H1 (cell line): ENCODE data around the gene SRXN1. TPM values are rescaled to one million over a fixed set of nuclear protein-coding genes. Genes with fewer than 3 reads are reported as not detected.

Experiments
- CTCF ChIA-PET: fragments of 300-600 bp; sonication (Branson Sonifier 250); formaldehyde crosslinking; loops from one replicate; lab custom pipeline; 2021; ENCODE audit not compliant: partially characterized antibody; lab: Charles Lee
- POLR2A ChIA-PET: fragments of 300-600 bp; sonication (Branson Sonifier 250); formaldehyde crosslinking; loops from one replicate; lab custom pipeline; 2021; ENCODE audit warnings: inconsistent platforms; ENCODE audit not compliant: partially characterized antibody; lab: Charles Lee
- DNase-seq, 2 experiments: peaks; one replicate each; pipeline versions ENCODE4 v3.0.0 to v3.0.0-alpha.2; 2010 to 2022; ENCODE audit warnings: low spot score in 2 of 2, low read depth in 1 of 2, mixed read lengths in 1 of 2
- FAIRE-seq: peaks from 2 replicates; lab custom pipeline; 2011; peaks lifted over from hg19 to GRCh38; lab: Jason Lieb, UNC
- H2AFZ ChIP-seq: 2 replicates; pipeline ENCODE4 v1.8.1; 2012; ENCODE audit warnings: low read length, inconsistent platforms
- H2AK5ac ChIP-seq: 2 replicates; pipeline ENCODE4 v1.6.1; 2013; ENCODE audit warnings: low read depth, low read length
- H2BK120ac ChIP-seq: replicated peaks from 2 replicates; pipeline ENCODE3; 2013; ENCODE audit warnings: low read depth, low read length, inconsistent platforms
- H2BK12ac ChIP-seq: 2 replicates; pipeline ENCODE4 v1.6.1; 2013; ENCODE audit warnings: low read depth, low read length
- H2BK15ac ChIP-seq: 2 replicates; pipeline ENCODE4 v1.6.1; 2013; ENCODE audit warnings: low read length
- H2BK20ac ChIP-seq: 2 replicates; pipeline ENCODE4 v1.6.1; 2013; ENCODE audit warnings: low read length
- H2BK5ac ChIP-seq: 2 replicates; pipeline ENCODE4 v1.6.1; 2013; ENCODE audit warnings: low read depth, low read length
- H3K14ac ChIP-seq: 2 replicates; pipeline ENCODE4 v1.6.1; 2013; ENCODE audit warnings: inconsistent platforms; ENCODE audit not compliant: insufficient read length
- H3K18ac ChIP-seq: 2 replicates; pipeline ENCODE4 v1.6.1; 2013; ENCODE audit warnings: low read length; ENCODE audit errors: extremely low read depth
- H3K23ac ChIP-seq: 2 replicates; pipeline ENCODE4 v1.6.1; 2013; ENCODE audit warnings: inconsistent platforms; ENCODE audit not compliant: insufficient read length
- H3K23me2 ChIP-seq: 2 replicates; pipeline ENCODE4 v1.6.1; 2013; ENCODE audit warnings: low read depth, low read length
- H3K27ac ChIP-seq: 2 replicates; pipeline ENCODE4 v1.6.1; 2011; ENCODE audit warnings: low read depth, low read length, inconsistent platforms
- H3K27me3 ChIP-seq, 4 experiments: replicated peaks in 1 of 4; 1 replicate in 1 of 4; 2 replicates in 3 of 4; pipeline versions ENCODE4 v1.6.1 to v1.8.1; 2011 to 2013; ENCODE audit warnings: low read length in 3 of 4, mild to moderate bottlenecking in 3 of 4, inconsistent platforms in 2 of 4, mixed read lengths in 2 of 4, moderate library complexity in 1 of 4; ENCODE audit not compliant: control insufficient read depth in 3 of 4, insufficient read depth in 3 of 4; ENCODE audit errors: extremely low read depth in 1 of 4
- H3K36me3 ChIP-seq, 4 experiments: 2 replicates each; pipeline versions ENCODE4 v1.6.1 to v1.8.1; 2011 to 2013; ENCODE audit warnings: mild to moderate bottlenecking in 4 of 4, low read length in 3 of 4, moderate library complexity in 2 of 4, control low read depth in 1 of 4, inconsistent platforms in 1 of 4; ENCODE audit not compliant: insufficient read depth in 4 of 4, control insufficient read depth in 2 of 4
- H3K4ac ChIP-seq: replicated peaks from 2 replicates; pipeline ENCODE3; 2013; ENCODE audit warnings: low read length, low read depth, mixed read lengths, inconsistent platforms; ENCODE audit not compliant: insufficient read length
- H3K4me1 ChIP-seq, 4 experiments: replicated peaks in 1 of 4; 1 replicate in 1 of 4; 2 replicates in 3 of 4; pipeline versions ENCODE4 v1.6.1 to v1.8.1; 2011 to 2013; ENCODE audit warnings: low read length in 3 of 4, inconsistent platforms in 2 of 4, mixed read lengths in 1 of 4; ENCODE audit not compliant: insufficient read depth in 4 of 4, control insufficient read depth in 3 of 4
- H3K4me2 ChIP-seq, 2 experiments: 2 replicates each; pipeline versions ENCODE4 v1.6.1 to v1.8.1; 2011 to 2013; ENCODE audit warnings: low read depth in 2 of 2, low read length in 2 of 2, control low read depth in 1 of 2, inconsistent platforms in 1 of 2, mild to moderate bottlenecking in 1 of 2; ENCODE audit not compliant: insufficient read depth in 1 of 2
- H3K4me3 ChIP-seq, 4 experiments: fragments of 200-600, 300-600 bp in 1 of 4; sonication (generic), shearing (Covaris generic), sonication (Bioruptor Twin) in 1 of 4; 2 replicates each; pipeline versions ENCODE4 v1.5.1 to v1.8.1; 2011 to 2016; ENCODE audit warnings: low read length in 4 of 4, low read depth in 3 of 4, control low read depth in 2 of 4, inconsistent platforms in 2 of 4, mild to moderate bottlenecking in 2 of 4, mixed read lengths in 1 of 4, moderate library complexity in 1 of 4; ENCODE audit not compliant: insufficient read depth in 2 of 4; ENCODE audit errors: extremely low read depth in 1 of 4
- H3K56ac ChIP-seq: replicated peaks from 2 replicates; pipeline ENCODE3; 2013; ENCODE audit warnings: low read depth, mild to moderate bottlenecking, mixed read lengths, low read length, inconsistent platforms; ENCODE audit not compliant: insufficient read length
- H3K79me1 ChIP-seq: 2 replicates; pipeline ENCODE4 v1.6.1; 2013; ENCODE audit warnings: low read depth, low read length, control low read depth
- H3K79me2 ChIP-seq, 2 experiments: 2 replicates each; pipeline versions ENCODE4 v1.6.1 to v1.8.1; 2012 to 2013; ENCODE audit warnings: low read length in 2 of 2, mild to moderate bottlenecking in 2 of 2, inconsistent platforms in 1 of 2; ENCODE audit not compliant: insufficient read depth in 2 of 2, control insufficient read depth in 1 of 2
- H3K9ac ChIP-seq, 4 experiments: replicated peaks in 1 of 4; 1 replicate in 1 of 4; 2 replicates in 3 of 4; pipeline versions ENCODE4 v1.6.1 to v1.8.1; 2011 to 2013; ENCODE audit warnings: low read depth in 3 of 4, low read length in 3 of 4, control low read depth in 2 of 4, mild to moderate bottlenecking in 2 of 4, moderate library complexity in 2 of 4, inconsistent platforms in 1 of 4; ENCODE audit errors: extremely low read depth in 1 of 4
- H3K9me3 ChIP-seq, 2 experiments: 2 replicates each; pipeline versions ENCODE4 v1.6.1 to v1.8.1; 2012 to 2013; ENCODE audit warnings: mild to moderate bottlenecking in 2 of 2, moderate library complexity in 2 of 2, control low read depth in 1 of 2, inconsistent platforms in 1 of 2, low read depth in 1 of 2, low read length in 1 of 2, mixed read lengths in 1 of 2; ENCODE audit not compliant: insufficient read depth in 2 of 2
- H4K20me1 ChIP-seq, 2 experiments: replicated peaks in 1 of 2; 2 replicates each; pipeline versions ENCODE3 to v1.8.1; 2011 to 2013; ENCODE audit warnings: inconsistent platforms in 2 of 2, low read length in 2 of 2, mild to moderate bottlenecking in 1 of 2; ENCODE audit not compliant: insufficient read depth in 2 of 2, control insufficient read depth in 1 of 2
- H4K5ac ChIP-seq: 2 replicates; pipeline ENCODE4 v1.6.1; 2013; ENCODE audit warnings: low read length, low read depth, mixed read lengths, inconsistent platforms; ENCODE audit not compliant: insufficient read length
- H4K8ac ChIP-seq: 2 replicates; pipeline ENCODE4 v1.8.0; 2013; ENCODE audit warnings: mild to moderate bottlenecking, moderate library complexity, low read length, inconsistent platforms; ENCODE audit not compliant: insufficient read depth; ENCODE audit errors: extremely low read depth
- H4K91ac ChIP-seq: replicated peaks from 2 replicates; pipeline ENCODE3; 2013; ENCODE audit warnings: low read length, mixed read lengths, inconsistent platforms; ENCODE audit not compliant: insufficient read length
- CEBPB ChIP-seq: IDR thresholded peaks from 2 replicates; pipeline ENCODE4 v1.6.1; 2012; ENCODE audit warnings: low read depth, low read length
- CHD1 ChIP-seq: IDR thresholded peaks from 2 replicates; pipeline ENCODE4 v1.6.1; 2012; ENCODE audit warnings: low read depth, low read length, improper control_type of control experiment
- EP300 ChIP-seq, 2 experiments: IDR thresholded peaks; 1 replicate in 1 of 2; 2 replicates in 1 of 2; pipeline ENCODE4 v1.6.1; 2011 to 2012; ENCODE audit warnings: low read depth in 2 of 2, low read length in 2 of 2, mild to moderate bottlenecking in 2 of 2, borderline replicate concordance in 1 of 2, inconsistent platforms in 1 of 2, moderate library complexity in 1 of 2
- GTF2F1 ChIP-seq: IDR thresholded peaks from 2 replicates; pipeline ENCODE4 v1.6.1; 2012; ENCODE audit warnings: low read depth, low read length, improper control_type of control experiment, borderline replicate concordance
- KDM1A ChIP-seq: fragments of 200-600, 300-600 bp; sonication (generic); IDR thresholded peaks from 2 replicates; pipeline ENCODE4 v1.7.1; 2016; ENCODE audit warnings: mild to moderate bottlenecking, low read length, borderline replicate concordance
- MAFK ChIP-seq: IDR thresholded peaks from 2 replicates; pipeline ENCODE4 v1.6.1; 2012; ENCODE audit warnings: low read depth, mild to moderate bottlenecking, improper control_type of control experiment, low read length
- NANOG ChIP-seq: IDR thresholded peaks from 2 replicates; pipeline ENCODE4 v1.6.1; 2011; ENCODE audit warnings: low read length, low read depth, mild to moderate bottlenecking, inconsistent platforms; ENCODE audit not compliant: insufficient read depth, poor library complexity, severe bottlenecking
- PHF8 ChIP-seq: fragments of 200-600 bp; sonication (generic); conservative IDR thresholded peaks from 2 replicates; pipeline ENCODE4 v1.7.1; 2012; ENCODE audit warnings: low read depth, mild to moderate bottlenecking, inconsistent platforms, low read length, moderate library complexity
- POLR2AphosphoS5 ChIP-seq: IDR thresholded peaks from 2 replicates; pipeline ENCODE4 v1.6.1; 2011; ENCODE audit warnings: low read depth, low read length
- RFX5 ChIP-seq: IDR thresholded peaks from 2 replicates; pipeline ENCODE4 v1.6.1; 2011; ENCODE audit warnings: low read depth, low read length, improper control_type of control experiment, borderline replicate concordance
- TAF7 ChIP-seq: optimal IDR thresholded peaks from 2 replicates; pipeline ENCODE3; 2011; ENCODE audit warnings: low read depth, mild to moderate bottlenecking, inconsistent platforms, low read length, moderate library complexity, borderline replicate concordance
- YY1 ChIP-seq: IDR thresholded peaks from 2 replicates; pipeline ENCODE4 v1.6.1; 2011; ENCODE audit warnings: low read depth, mild to moderate bottlenecking, low read length
- WGBS, 2 experiments: shearing (Covaris generic) in 1 of 2; methylation state at CpG; one replicate each; pipeline versions ENCODE4 v1.1.6 to v1.1.7; 2013 to 2015; ENCODE audit warnings: low lambda C conversion rate in 2 of 2, mixed read lengths in 2 of 2, inconsistent platforms in 1 of 2, low coverage in 1 of 2, missing lambda C conversion rate in 1 of 2; ENCODE audit not compliant: insufficient replicate concordance in 2 of 2, insufficient coverage in 1 of 2, insufficient read length in 1 of 2; ENCODE audit errors: extremely low coverage in 1 of 2, missing lambda C conversion rate in 1 of 2; 5-methylcytosine and 5-hydroxymethylcytosine counted together
- polyA plus RNA-seq, 7 experiments: library from polyadenylated mRNA; depleted of rRNA in 3 of 7; stranded (reverse) in 5 of 7; unstranded in 2 of 7; fragments of >200 nt in 5 of 7; fragments of 200-250 nt in 2 of 7; gene quantifications; 1 replicate in 5 of 7; 2 replicates in 1 of 7; 4 replicates in 1 of 7; pipeline versions ENCODE4 v1.2.1 to v1.2.3, GENCODE V29; 2011 to 2013; ENCODE audit warnings: missing spikeins in 2 of 7, mixed read lengths in 2 of 7
- total RNA-seq: library from RNA; stranded (reverse); fragmentation: NEBNext Ultra II Directional; extraction: Animal tissue kit (Norgen Biotek cat#: 25700); gene quantifications from 2 replicates; pipeline ENCODE4 v1.2.1, GENCODE V29; 2021
- TF ChIP-seq, protein P1 (sequence below): IDR thresholded peaks from 2 replicates; pipeline ENCODE4 v1.6.1; 2011; ENCODE audit warnings: low read depth, mild to moderate bottlenecking, low read length; ENCODE audit not compliant: insufficient read depth

SRXN1 gene
- total and polyA plus RNA-seq, 2 of the 8 experiments (the other 6 are each of a cell fraction or from before 2014, with no cell fraction given), result 12.2 to 15.8 TPM

- POLR2A ChIA-PET, result interaction anchor here (1.8 kb wide), 1 partner anchor 17 kb away, joined by 4 read pairs; no protein-coding TSS in a partner anchor
- Histone ChIP-seq H4K8ac (no peak overlapping the region), H3K79me1 (no peaks in the 10 kb centered on the region), H3K9me3 (peaks cover 4 to 5% of the 10 kb centered on the region in 2 experiments), H3K9ac (no peak overlapping the region), H3K14ac (no peak overlapping the region), H2BK15ac (no peak overlapping the region), H3K79me2 (no peaks in the 10 kb centered on the region), H3K4ac (no peak overlapping the region), H2BK5ac (no peak overlapping the region), H4K91ac (no peak overlapping the region), H3K4me2 (no peak overlapping the region), H3K23me2 (no peaks in the 10 kb centered on the region; the same call in none of the 2 replicates), H2AK5ac (no peak overlapping the region), H3K27me3 (peaks cover 2 to 18% (median 15%) of the 10 kb centered on the region in 4 experiments), H4K5ac (no peak overlapping the region), H2BK20ac (no peak overlapping the region), H4K20me1 (no peaks in the 10 kb centered on the region), H2BK120ac (no peak overlapping the region), H3K23ac (no peak overlapping the region), H3K18ac (no peak overlapping the region), H3K56ac (no peak overlapping the region), H3K4me3 (no peak overlapping the region), H3K27ac (no peak overlapping the region), H2AFZ (no peak overlapping the region), H3K36me3 (no peaks in the 10 kb centered on the region), H3K4me1 (peaks cover 2 to 14% (median 10%) of the 10 kb centered on the region in 4 experiments), H2BK12ac (no peak overlapping the region)
- FAIRE-seq (no peak), DNase-seq (no peak)
- CTCF ChIA-PET, result interaction anchor here (0.8 to 11.1 kb wide), 14 partner anchors 9 to 242 kb away, joined by 3 to 157 read pairs (median 4); partner anchors contain the start of genes SCRT2 and SRXN1
- WGBS, 2 experiments, result 89% methylated on average over 7 of the region's 7 CpGs; no CpG with 5 or more reads in 1 of the 2 experiments
- TF ChIP-seq EP300 (IDR thresholded peaks at IDR 0.05; ENCODE audit: borderline replicate concordance in 1 of 2, low read depth in 2 of 2, low read length in 2 of 2), result no peak
- no peak for TF ChIP-seq PHF8
- TF ChIP-seq YY1, result no peak
- no peak for TF ChIP-seq MAFK
- no peak for TF ChIP-seq CEBPB
- TF ChIP-seq TAF7, result no peak
- TF ChIP-seq, protein P1, sequence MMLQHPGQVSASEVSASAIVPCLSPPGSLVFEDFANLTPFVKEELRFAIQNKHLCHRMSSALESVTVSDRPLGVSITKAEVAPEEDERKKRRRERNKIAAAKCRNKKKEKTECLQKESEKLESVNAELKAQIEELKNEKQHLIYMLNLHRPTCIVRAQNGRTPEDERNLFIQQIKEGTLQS, result no peak
- no peak for TF ChIP-seq GTF2F1
- no peak for TF ChIP-seq POLR2AphosphoS5
- TF ChIP-seq CHD1, result no peak
- TF ChIP-seq NANOG, result no peak
- TF ChIP-seq KDM1A, result no peak
- TF ChIP-seq RFX5, result no peak
Measured at GRCh38 chr20:669573-669972, 16.6 kb upstream of the SRXN1 start.
